K562 (cell line): ENCODE results near the gene OR6K2. TPM values are rescaled to one million over a fixed set of nuclear protein-coding genes. Genes with fewer than 3 reads are reported as not detected.

ENCODE experiments used
- CBFA2T2 ChIP-seq: fragments of 450-650 bp; conservative IDR thresholded peaks from 2 replicates; pipeline ENCODE4 v1.6.1; 2017; ENCODE audit warnings: mild to moderate bottlenecking
- CC2D1A ChIP-seq: fragments of 450-650 bp; IDR thresholded peaks from 2 replicates; pipeline ENCODE4 v1.6.1; 2017; ENCODE audit warnings: mild to moderate bottlenecking
- DPF2 ChIP-seq: fragments of 450-650 bp; IDR thresholded peaks from 2 replicates; pipeline ENCODE4 v1.6.1; 2016
- E2F1 ChIP-seq: sonication (generic); formaldehyde crosslinking; IDR thresholded peaks from 2 replicates; pipeline ENCODE4 v1.8.1; 2023; ENCODE audit warnings: mild to moderate bottlenecking, missing genetic modification reagents, moderate library complexity
- E2F6 ChIP-seq, 2 experiments: IDR thresholded peaks; 2 replicates each; pipeline ENCODE4 v1.6.1; 2011; ENCODE audit warnings: borderline replicate concordance in 1 of 2, control low read depth in 1 of 2, low read depth in 1 of 2, low read length in 1 of 2, mild to moderate bottlenecking in 1 of 2, mixed read lengths in 1 of 2, moderate library complexity in 1 of 2; ENCODE audit not compliant: insufficient read depth in 1 of 2, insufficient read length in 1 of 2, poor library complexity in 1 of 2, severe bottlenecking in 1 of 2; ENCODE audit errors: extremely low read depth in 1 of 2
- ETV1 ChIP-seq: fragments of 450-650 bp; conservative IDR thresholded peaks from 2 replicates; pipeline ENCODE4 v1.6.1; 2016; ENCODE audit warnings: missing genetic modification characterization, control low read depth, low read depth, missing compliant biosample characterization
- FOXJ2 ChIP-seq: fragments of 200-800 bp; sonication (Bioruptor generic); IDR thresholded peaks from 2 replicates; pipeline ENCODE4 v1.6.1; 2016; ENCODE audit warnings: missing genetic modification characterization, missing compliant biosample characterization
- HIVEP1 ChIP-seq: fragments of 250-450 bp; sonication (Bioruptor Pico); IDR thresholded peaks from 2 replicates; pipeline ENCODE4 v1.4.0; 2020; ENCODE audit warnings: mild to moderate bottlenecking
- JUN ChIP-seq, 2 experiments: sonication (generic) in 1 of 2; formaldehyde crosslinking in 1 of 2; IDR thresholded peaks; 2 replicates each; pipeline versions ENCODE4 v1.6.1 to v1.8.0; 2012 to 2022; ENCODE audit warnings: borderline replicate concordance in 2 of 2, mild to moderate bottlenecking in 2 of 2, improper control_type of control experiment in 1 of 2, low read depth in 1 of 2, low read length in 1 of 2, missing genetic modification reagents in 1 of 2
- JUNB ChIP-seq: fragments of 450-650 bp; formaldehyde crosslinking; conservative IDR thresholded peaks from 2 replicates; pipeline ENCODE4 v1.4.0; 2020; ENCODE audit warnings: mild to moderate bottlenecking
- MITF ChIP-seq: IDR thresholded peaks from 2 replicates; pipeline ENCODE4 v1.6.1; 2014; ENCODE audit warnings: antibody characterized with exemption
- NCOA2 ChIP-seq, 2 experiments: fragments of 450-650 bp; IDR thresholded peaks; 2 replicates each; pipeline ENCODE4 v1.6.1; 2018; ENCODE audit warnings: mild to moderate bottlenecking in 2 of 2, moderate library complexity in 1 of 2; ENCODE audit not compliant: partially characterized antibody in 2 of 2
- NCOR1 ChIP-seq: fragments of 450-650 bp; IDR thresholded peaks from 2 replicates; pipeline ENCODE4 v1.6.1; 2016; ENCODE audit warnings: mild to moderate bottlenecking, moderate library complexity
- NFIC ChIP-seq: fragments of 450-650 bp; IDR thresholded peaks from 2 replicates; pipeline ENCODE4 v1.6.1; 2017; ENCODE audit warnings: mild to moderate bottlenecking, inconsistent platforms
- POLR2AphosphoS5 ChIP-seq: IDR thresholded peaks from 2 replicates; pipeline ENCODE4 v1.6.1; 2011; ENCODE audit warnings: mild to moderate bottlenecking, low read depth, low read length, moderate library complexity; ENCODE audit not compliant: control insufficient read depth, insufficient read depth
- SMAD4 ChIP-seq: fragments of 250-450 bp; sonication (Bioruptor Pico); conservative IDR thresholded peaks from 2 replicates; pipeline ENCODE4 v1.8.0; 2021; ENCODE audit warnings: inconsistent platforms, mild to moderate bottlenecking, moderate library complexity
- SMARCC2 ChIP-seq: fragments of 450-650 bp; IDR thresholded peaks from 2 replicates; pipeline ENCODE4 v1.6.1; 2017; ENCODE audit warnings: antibody characterized with exemption, moderate library complexity, mild to moderate bottlenecking, low read depth
- TCF7L2 ChIP-seq: fragments of 150-350 bp; IDR thresholded peaks from 2 replicates; pipeline ENCODE4 v1.6.1; 2016; ENCODE audit warnings: low read depth, mild to moderate bottlenecking, low read length, moderate library complexity
- ZBTB12 ChIP-seq: fragments of 250-450 bp; sonication (Bioruptor Pico); IDR thresholded peaks from 2 replicates; pipeline ENCODE4 v1.4.0; 2020
- ZFP91 ChIP-seq: sonication (generic); formaldehyde crosslinking; IDR thresholded peaks from 2 replicates; pipeline ENCODE4 v1.8.0; 2022; ENCODE audit warnings: mild to moderate bottlenecking, missing genetic modification reagents
- ZNF197 ChIP-seq: fragments of 200-800 bp; sonication (Bioruptor generic); IDR thresholded peaks from 2 replicates; pipeline ENCODE4 v1.6.1; 2016; ENCODE audit warnings: low read depth, missing genetic modification characterization, missing compliant biosample characterization
- ZNF224 ChIP-seq: sonication (generic); formaldehyde crosslinking; IDR thresholded peaks from 2 replicates; pipeline ENCODE4 v1.8.0; 2022; ENCODE audit warnings: mild to moderate bottlenecking, missing genetic modification reagents
- ZNF253 ChIP-seq: fragments of 250-450 bp; sonication (Bioruptor Pico); conservative IDR thresholded peaks from 2 replicates; pipeline ENCODE4 v1.6.1; 2021; ENCODE audit warnings: mild to moderate bottlenecking
- polyA plus RNA-seq, 8 experiments: library from polyadenylated mRNA; depleted of rRNA in 4 of 8; stranded (reverse) in 5 of 8; unstranded in 3 of 8; fragments of >200 nt; fragmentation: Nextera tagmentation in 2 of 8; fragmentation: Illumina TruSeq in 1 of 8; extraction: Ambion mirVana in 2 of 8; extraction: Trizol in 1 of 8; gene quantifications; 2 replicates each; pipeline versions ENCODE4 v1.2.1 to v1.2.3, GENCODE V29; 2011 to 2014; ENCODE audit warnings: inconsistent platforms in 1 of 8, missing spikeins in 1 of 8
- total RNA-seq, 7 experiments: library from RNA; depleted of rRNA in 6 of 7; stranded (reverse); fragments of >200 nt in 6 of 7; fragmentation: Illumina TruSeq in 2 of 7; extraction: Trizol in 2 of 7; gene quantifications; 2 replicates each; pipeline versions ENCODE4 v1.2.1 to v1.2.3, GENCODE V29; 2011 to 2021; ENCODE audit warnings: low replicate concordance in 1 of 7

The OR6K2 gene
- total and polyA plus RNA-seq, 9 of the 15 experiments (the other 6 are each of a cell fraction or from before 2014, with no cell fraction given) = not detected

GRCh38 chr1:158689110-158689509, 11.3 kb downstream of the OR6K2 start (continued):
- no peak for TF ChIP-seq E2F6 (IDR thresholded peaks at IDR 0.05; ENCODE audit: borderline replicate concordance in 1 of 2, extremely low read depth in 1 of 2, insufficient read depth in 1 of 2, insufficient read length in 1 of 2, low read depth in 1 of 2, low read length in 1 of 2, poor library complexity in 1 of 2, severe bottlenecking in 1 of 2)
- no peak for TF ChIP-seq ZFP91 (CRISPR knock-in tag)
- TF ChIP-seq E2F1 (CRISPR knock-in tag) = no peak
- TF ChIP-seq SMARCC2 = peak; percentile 72; the same call in 1 of the 2 replicates
- no peak for TF ChIP-seq NCOA2 (IDR thresholded peaks at IDR 0.05; ENCODE audit: partially characterized antibody in 2 of 2)
- peak; percentile 71 for TF ChIP-seq CBFA2T2
- no peak for TF ChIP-seq HIVEP1
- TF ChIP-seq JUNB (CRISPR knock-in tag) = no peak
- TF ChIP-seq ZBTB12 (CRISPR knock-in tag) = no peak
- peak; percentile 51 for TF ChIP-seq NFIC
- no peak for TF ChIP-seq ZNF253
- TF ChIP-seq ETV1 (tag) = no peak
- TF ChIP-seq MITF = no peak
- no peak for TF ChIP-seq SMAD4 (CRISPR knock-in tag)
- TF ChIP-seq ZNF224 = no peak
- 0 out of 2 replicates have a peak, but pooled peaks have one; percentile 42 for TF ChIP-seq POLR2AphosphoS5
- no peak for TF ChIP-seq ZNF197 (CRISPR knock-in tag)
- TF ChIP-seq JUN (IDR thresholded peaks at IDR 0.05; ENCODE audit: borderline replicate concordance, low read depth, low read length) = no peak
- TF ChIP-seq JUN (CRISPR knock-in tag; IDR thresholded peaks at IDR 0.05; ENCODE audit: borderline replicate concordance) = no peak
- no peak for TF ChIP-seq TCF7L2
- no peak for TF ChIP-seq FOXJ2 (tag)
- peak; percentile 49; the same call in 1 of the 2 replicates for TF ChIP-seq CC2D1A
- peak; percentile 74 for TF ChIP-seq NCOR1
- TF ChIP-seq DPF2 = peak; percentile 85
